GM12874 (cell line): ENCODE measurements around the gene TRRAP.

Experiments used
- CTCF ChIP-seq: IDR thresholded peaks from 2 replicates; pipeline ENCODE4 v1.5.1; 2011; ENCODE audit warnings: low read depth, mild to moderate bottlenecking, control low read depth, low read length, moderate library complexity; ENCODE audit not compliant: insufficient read depth

TRRAP gene

GRCh38 chr7:98993024-98993897, 114.9 kb downstream of the TRRAP start:
- TF ChIP-seq CTCF: no peak

- no peak for TF ChIP-seq CTCF
These were observed 116.0 kb downstream of the TRRAP start for GRCh38 chr7:98994046-98994944.

- no peak for TF ChIP-seq CTCF
These were observed 116.8 kb downstream of the TRRAP start for GRCh38 chr7:98995111-98995510.

- no peak for TF ChIP-seq CTCF
These were observed 117.3 kb downstream of the TRRAP start for GRCh38 chr7:98995523-98996149.

- TF ChIP-seq CTCF: no peak
These were observed 117.8 kb downstream of the TRRAP start for GRCh38 chr7:98996150-98996552.

GRCh38 chr7:98997846-98998245, 119.5 kb downstream of the TRRAP start:
- no peak for TF ChIP-seq CTCF
